Kidney capillary endothelial cell (primary cell): ENCODE results near the gene CCDC92.

Source experiments
- DNase-seq: peaks from one replicate; pipeline ENCODE4 v3.0.0-alpha.2; 2018; ENCODE audit warnings: low spot score

The CCDC92 gene, protein sequence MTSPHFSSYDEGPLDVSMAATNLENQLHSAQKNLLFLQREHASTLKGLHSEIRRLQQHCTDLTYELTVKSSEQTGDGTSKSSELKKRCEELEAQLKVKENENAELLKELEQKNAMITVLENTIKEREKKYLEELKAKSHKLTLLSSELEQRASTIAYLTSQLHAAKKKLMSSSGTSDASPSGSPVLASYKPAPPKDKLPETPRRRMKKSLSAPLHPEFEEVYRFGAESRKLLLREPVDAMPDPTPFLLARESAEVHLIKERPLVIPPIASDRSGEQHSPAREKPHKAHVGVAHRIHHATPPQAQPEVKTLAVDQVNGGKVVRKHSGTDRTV

GRCh38 chr12:123972457-123973401, at the start of gene CCDC92, which contains the start of gene ZNF664:
Gene CCDC92, minus strand, starts transcription at chr12:123972831. Its CDS starts 28,526 bp downstream, at chr12:123944305.
Gene ZNF664, plus strand, starts transcription at chr12:123973215. Its CDS starts 38,930 bp downstream, at chr12:124012145.
- DNase-seq: peak; percentile 84

DNA sequence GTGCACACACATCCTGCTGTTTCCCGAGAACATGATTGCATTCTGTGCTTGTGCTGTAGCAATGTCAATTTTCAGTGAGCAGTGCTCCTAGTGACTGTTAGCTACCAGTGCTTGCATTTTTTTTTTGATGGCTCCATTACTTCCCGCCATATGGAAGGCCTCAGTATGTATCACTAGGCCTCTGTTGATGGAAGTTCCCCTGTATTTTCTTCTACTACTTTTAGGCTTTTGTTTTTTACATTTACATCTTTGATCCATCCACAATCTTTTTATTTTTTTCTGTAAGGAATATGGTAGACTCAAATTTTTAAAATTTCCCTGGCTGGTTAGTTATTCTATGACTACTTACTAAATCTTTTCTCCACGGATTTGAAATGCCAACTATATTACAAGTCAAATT, 49.5 kb upstream of the CCDC92 start:
- no peak for DNase-seq

DNA sequence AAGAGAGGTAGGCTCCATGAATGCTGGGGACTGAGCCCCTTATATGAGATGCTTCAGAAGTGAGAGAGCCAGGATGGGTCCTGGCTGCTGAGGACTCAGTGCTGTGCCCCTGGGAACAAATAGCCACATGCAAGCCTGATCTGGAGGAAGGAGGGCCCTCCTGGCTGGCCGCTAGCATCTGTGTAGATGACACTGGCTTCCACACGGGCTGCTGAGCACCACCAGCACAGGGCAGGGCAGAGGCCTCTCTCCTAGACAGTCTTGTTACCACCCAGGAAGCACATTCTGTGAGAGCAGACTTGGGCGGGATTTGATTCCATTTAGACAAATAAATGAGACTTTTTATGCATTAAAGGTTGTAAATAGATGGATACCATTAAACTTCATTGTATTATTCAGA, 48.4 kb upstream of the CCDC92 start:
- no peak for DNase-seq

DNA sequence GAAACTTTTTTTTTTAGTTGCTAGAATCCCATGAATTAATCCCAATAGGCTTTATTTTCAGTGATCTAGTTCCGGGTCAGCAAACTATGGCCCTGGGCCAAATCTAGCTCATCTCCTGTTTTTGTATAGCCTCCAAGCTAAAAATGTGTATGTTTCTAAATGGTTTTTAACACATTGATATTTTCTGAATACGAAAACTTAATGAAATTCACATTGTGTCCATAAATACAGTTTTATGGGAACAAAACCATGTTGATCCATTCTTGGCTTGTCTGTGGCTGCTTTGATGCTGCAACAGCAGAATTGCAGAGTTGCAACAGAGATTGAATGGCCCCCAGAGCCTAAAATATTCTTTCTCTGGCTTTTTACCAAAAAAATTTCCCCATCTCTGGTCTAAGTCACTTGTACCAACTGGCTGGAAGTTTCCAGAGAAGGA, 47.9 kb upstream of the CCDC92 start:
- DNase-seq: no peak

DNA sequence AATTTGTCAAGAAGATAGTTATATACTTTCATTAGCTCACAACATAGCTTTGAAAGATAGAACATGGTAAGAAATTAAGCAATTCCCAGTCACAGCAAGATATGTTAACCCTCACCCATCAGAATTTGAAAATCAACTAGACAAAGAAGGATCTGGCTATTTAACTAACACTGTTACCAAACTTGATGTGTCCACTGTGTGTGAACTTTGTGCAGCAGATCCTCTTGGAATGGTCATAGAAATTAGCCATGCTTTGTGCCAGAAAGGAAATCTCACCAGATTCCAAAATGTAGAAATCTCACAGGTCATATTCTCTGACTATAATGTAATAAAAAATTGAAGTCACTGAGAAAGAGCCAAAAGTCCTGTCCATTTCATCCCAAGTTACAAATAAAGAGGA, 46.5 kb upstream of the CCDC92 start:
- DNase-seq: no peak

DNA sequence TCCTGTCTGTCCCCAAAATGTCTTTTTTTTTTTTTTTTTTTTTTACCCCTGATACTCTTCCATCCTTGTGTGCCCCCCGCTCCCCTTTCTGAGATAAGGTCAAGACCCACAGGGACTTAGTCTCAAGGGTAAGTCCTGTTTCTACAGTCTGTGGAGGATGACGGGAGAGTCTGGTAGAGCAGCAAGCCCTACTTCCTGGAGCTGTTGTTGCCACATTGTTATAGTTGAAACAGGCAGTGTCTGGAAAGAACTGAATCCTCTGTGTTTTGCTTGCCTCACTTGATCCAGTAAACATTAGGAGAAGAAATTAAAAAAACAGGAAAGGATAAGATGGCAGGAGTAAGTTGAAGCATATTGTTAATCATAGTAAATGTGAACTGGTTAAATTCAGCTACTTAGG, 45.9 kb upstream of the CCDC92 start:
- no peak for DNase-seq

GRCh38 chr12:124017064-124017463, 44.4 kb upstream of the CCDC92 start:
- DNase-seq: no peak

DNA sequence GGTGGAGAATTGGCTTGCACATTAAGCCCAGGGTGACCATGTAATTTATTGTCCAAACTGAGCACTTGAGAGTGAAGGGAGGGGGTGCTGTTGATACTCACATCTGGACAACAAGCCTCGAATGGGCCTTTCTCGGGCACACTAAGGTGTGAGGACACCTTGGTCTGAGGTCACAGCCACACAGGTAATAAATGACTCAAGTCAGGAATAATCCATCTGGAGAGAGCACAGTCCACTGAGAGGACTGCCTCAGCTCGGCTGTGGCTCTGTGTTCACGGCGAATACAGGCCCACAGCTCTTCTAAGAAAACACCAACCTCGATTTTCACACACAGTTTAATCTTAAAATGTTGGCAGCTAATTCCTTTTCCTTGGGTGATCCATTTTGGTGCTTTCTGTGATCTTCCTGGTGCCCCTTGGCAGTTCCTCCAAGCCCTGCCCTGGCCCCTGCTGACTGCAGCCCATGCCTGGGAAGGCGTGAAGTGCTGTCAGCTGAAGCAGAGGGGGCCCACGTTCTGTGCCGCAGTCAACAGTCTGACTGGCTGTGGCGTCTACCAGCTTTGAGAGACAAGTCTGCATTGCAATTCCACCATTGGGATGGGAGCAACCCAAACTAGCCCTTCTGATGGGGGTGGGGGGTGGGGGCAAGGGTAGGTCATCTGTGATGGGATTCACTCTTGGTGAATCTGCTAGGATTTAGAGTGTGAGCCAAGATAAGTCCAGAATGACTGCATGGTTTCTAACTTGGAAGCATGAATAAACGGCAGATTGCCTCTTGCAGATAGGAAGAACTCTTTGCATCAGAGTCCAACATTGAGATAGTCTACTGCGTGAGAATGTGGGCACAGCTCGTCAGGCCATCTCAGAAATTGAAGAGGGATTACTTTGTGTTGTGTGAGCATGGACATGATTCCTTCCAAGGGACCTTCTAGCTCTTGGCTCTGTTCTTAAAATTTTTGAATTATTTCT, 43.1 kb upstream of the CCDC92 start:
- no peak for DNase-seq

DNA sequence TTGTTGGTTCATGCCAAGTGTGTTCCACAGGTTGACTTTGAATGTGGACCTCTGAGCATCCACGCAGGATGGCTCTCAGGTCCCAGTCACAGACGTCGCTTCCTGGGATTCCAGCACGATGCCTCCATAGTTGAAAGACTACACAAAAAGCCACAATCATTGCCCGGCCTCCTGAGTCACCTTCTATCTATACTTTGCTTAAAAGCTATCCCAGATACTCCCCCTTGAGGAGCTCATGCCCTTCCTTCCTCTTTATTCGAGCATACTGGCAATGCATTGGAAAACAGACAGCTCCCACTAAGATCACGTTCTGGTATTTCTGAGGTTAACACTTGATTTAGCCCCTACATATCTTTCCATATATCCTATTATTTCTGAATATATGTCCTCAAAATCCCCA, 40.4 kb upstream of the CCDC92 start:
- DNase-seq: no peak

DNA sequence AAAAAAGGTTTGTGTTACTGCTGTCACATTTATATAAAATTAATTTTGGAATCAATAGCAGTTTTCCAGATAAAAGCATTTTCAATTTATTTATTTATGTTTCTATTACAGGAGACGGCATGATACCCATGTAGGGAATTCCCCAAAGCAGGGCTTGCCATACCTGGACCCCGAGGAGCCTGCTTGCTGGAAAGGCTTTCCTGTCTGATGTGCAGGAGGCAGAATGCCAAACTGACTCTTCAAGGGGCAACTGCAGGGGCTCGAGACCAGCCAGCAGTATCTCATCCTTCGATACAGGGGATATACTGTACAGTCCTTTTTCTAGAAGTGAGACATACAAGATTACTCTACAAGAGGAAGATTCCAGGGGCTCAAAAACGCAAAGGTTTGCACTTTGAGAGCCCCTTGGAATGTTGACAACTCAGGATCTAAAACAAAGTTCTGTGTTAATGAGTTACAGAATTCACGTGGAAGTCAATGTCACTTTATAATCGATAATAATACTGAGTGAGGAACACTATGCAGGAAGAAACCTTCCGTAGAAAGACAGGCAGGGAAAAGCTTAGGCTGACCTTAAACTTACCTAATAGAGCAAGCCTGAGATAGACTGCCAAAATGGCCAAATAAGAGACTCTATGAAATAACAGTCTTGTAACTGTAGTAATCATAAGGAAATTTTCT, 38.9 kb upstream of the CCDC92 start:
- no peak for DNase-seq

GRCh38 chr12:124010687-124011086, 38.1 kb upstream of the CCDC92 start:
- DNase-seq: no peak

- no peak for DNase-seq
Observed at GRCh38 chr12:124009781-124010180, 37.1 kb upstream of the CCDC92 start.

DNA sequence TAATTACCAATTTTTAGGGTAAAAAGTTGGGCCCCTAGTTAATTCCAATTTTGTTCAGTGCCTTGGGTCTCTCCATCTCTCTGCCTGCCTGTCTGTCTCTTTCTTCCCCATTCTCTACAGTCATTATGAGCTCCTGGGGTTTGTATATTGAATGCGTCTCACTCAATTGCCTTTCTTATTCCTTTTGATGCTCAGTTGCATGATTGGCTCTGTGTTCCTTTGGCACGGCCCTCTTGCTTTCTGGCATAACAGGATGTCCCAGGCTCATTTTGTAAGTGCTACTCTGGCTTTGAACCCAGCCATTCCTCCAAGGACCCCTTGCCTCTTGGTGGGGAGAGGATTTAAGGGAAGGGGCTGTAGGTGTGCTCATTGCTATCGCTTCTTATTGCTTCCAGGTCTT, 36.0 kb upstream of the CCDC92 start:
- no peak for DNase-seq

GRCh38 chr12:124007826-124008570, 35.4 kb upstream of the CCDC92 start:
- no peak for DNase-seq

- no peak for DNase-seq
Observed at GRCh38 chr12:124006846-124007713, 34.4 kb upstream of the CCDC92 start.

- DNase-seq: no peak
Observed at GRCh38 chr12:124006085-124006845, 33.6 kb upstream of the CCDC92 start.

GRCh38 chr12:124004233-124004875, 31.7 kb upstream of the CCDC92 start:
- DNase-seq: no peak

DNA sequence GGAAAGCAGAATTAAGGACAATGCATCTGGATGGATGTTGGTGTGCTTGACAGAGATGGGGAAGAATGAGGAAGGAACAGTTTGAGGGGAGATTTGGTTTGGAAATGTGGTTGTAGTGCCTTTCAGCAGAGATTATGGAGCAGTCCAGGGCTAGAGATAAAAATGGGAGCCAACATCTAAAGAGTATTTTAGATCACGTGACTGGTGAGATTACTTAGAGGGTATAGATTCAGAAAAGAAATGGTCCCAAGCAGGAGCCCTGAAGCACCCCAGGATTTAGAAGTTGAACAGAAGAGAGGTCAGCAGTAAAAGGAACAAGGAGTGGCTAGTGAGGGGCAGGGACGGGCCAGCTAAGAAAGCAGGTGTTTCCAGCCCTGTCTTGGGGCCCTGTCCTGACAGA, 30.0 kb upstream of the CCDC92 start:
- DNase-seq: no peak
